A549 treated with CORT108297 at 1 μM for 4 hours (cell line): ENCODE data around the gene TNS1. TPM values are rescaled to one million over a fixed set of nuclear protein-coding genes. Genes with fewer than 3 reads are reported as not detected.

Source experiments
- total RNA-seq: library from RNA; stranded (reverse); fragments of 200-300 nt; extraction: Qiagen RNA extraction; gene quantifications from 5 replicates; pipeline ENCODE4 v1.2.3, GENCODE V29; 2022

Gene TNS1
- total RNA-seq, result 5.6 to 15.2 TPM (median 10.9 TPM) in 5 replicates

GRCh38 chr2:218002845-218003180, at the start of gene TNS1:
TNS1 (minus strand) TSS chr2:218002995; CDS start chr2:218002872, 123 bp downstream.

Other genes starting within 250 kb of the TNS1 start
- not detected in 5 replicates for gene RUFY4, start 66.3 kb upstream of the TNS1 start, total RNA-seq
- 0.03 to 0.05 TPM in 2 of 5 replicates, not detected in the others for gene CXCR2, start 123.0 kb upstream of the TNS1 start, total RNA-seq
- gene CXCR1, start 164.0 kb upstream of the TNS1 start, total RNA-seq, result not detected in 5 replicates
- 286 to 304 TPM (median 295 TPM) in 5 replicates for gene ARPC2, start 214.2 kb upstream of the TNS1 start, total RNA-seq